DLD1 (cell line): Measurements from ENCODE around the gene LZTS2.

Source experiments
- in situ Hi-C: cut with HindIII; loops from 2 replicates; pipeline ENCODE4 v1.10.0; 2017; ENCODE audit warnings: low sequenced_read_pairs

LZTS2 gene

GRCh38 chr10:101012525-101013364 lies 13.1 kb downstream of the LZTS2 start:
- in situ Hi-C loops = no loop called here

- in situ Hi-C loops = no loop called here
Measured at GRCh38 chr10:101013365-101013825, 13.8 kb downstream of the LZTS2 start.

DNA sequence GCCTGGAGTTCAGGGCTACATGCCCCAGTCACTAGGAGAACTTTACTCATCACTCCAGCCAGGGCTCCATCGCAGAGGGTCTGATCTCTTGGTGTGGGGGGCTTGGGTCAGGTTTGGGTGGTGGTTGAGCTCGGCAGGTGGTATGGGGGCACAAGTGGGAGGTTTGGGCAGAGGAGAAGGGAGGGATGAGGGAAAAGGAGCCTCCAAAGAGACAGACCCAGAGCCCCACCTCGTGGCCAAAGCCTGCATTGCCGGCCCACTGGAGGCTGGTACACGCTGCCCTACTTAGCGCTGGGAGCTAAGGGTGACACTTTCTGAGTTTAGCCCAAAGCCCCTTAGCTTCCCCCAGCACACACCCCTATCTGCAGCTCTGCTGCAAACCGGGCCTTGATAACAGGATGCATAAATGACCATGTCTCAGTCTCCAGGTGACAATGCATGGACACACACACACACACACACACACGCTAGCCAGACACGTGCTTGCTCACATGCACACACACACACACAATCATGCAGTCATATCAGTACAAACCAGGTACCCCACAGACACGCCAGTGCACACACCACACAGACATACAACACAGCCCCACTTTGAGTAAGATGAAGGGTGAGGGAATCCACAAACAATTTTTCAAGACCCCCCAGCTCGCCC lies 14.7 kb downstream of the LZTS2 start:
- in situ Hi-C loops = no loop called here

- in situ Hi-C loops = no loop called here
Measured at GRCh38 chr10:101014966-101015581, 15.5 kb downstream of the LZTS2 start.

GRCh38 chr10:101015582-101015973 lies 16.0 kb downstream of the LZTS2 start:
- in situ Hi-C loops = no loop called here

- in situ Hi-C loops = no loop called here
Measured at GRCh38 chr10:101016814-101017213, 17.2 kb downstream of the LZTS2 start.

DNA sequence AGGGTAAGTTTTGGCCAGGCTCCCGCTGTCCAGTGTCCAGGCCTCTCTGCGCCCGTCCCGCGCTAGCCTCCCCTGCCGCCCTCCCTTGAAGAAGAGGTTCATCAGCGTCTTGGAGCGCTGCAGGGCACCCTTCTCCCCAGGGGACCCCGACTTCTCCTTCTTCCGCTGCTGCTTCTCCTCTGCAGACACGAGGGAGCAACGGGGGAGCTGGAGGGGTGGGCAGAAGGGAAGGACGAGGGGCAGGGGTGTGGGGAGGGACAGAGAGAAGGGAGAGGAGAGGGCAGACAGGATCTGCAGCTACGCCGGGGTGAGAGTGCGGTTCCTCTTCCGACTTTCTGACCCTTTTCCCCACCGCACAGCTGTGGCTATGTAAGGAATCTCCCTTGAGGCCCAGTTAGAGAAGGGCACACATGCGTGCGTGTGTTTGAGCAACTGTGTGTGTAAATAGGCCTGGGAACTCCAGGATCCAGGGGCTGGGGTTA lies 18.6 kb downstream of the LZTS2 start:
- in situ Hi-C loops = no loop called here

GRCh38 chr10:101018600-101019439 lies 19.2 kb downstream of the LZTS2 start:
- in situ Hi-C loops = no loop called here

GRCh38 chr10:101019440-101019703 lies 19.8 kb downstream of the LZTS2 start:
- in situ Hi-C loops = no loop called here

- in situ Hi-C loops = no loop called here
Measured at GRCh38 chr10:101020427-101021075, 20.9 kb downstream of the LZTS2 start.

GRCh38 chr10:101021239-101021638 lies 21.6 kb downstream of the LZTS2 start:
- in situ Hi-C loops = no loop called here

- in situ Hi-C loops = no loop called here
Measured at GRCh38 chr10:101021692-101022251, 22.2 kb downstream of the LZTS2 start.

- in situ Hi-C loops = no loop called here
Measured at GRCh38 chr10:101022967-101023705, 23.5 kb downstream of the LZTS2 start.

GRCh38 chr10:101027106-101027720 lies 27.6 kb downstream of the LZTS2 start:
- in situ Hi-C loops = no loop called here

GRCh38 chr10:101028446-101029337 lies 29.1 kb downstream of the LZTS2 start:
- in situ Hi-C loops = no loop called here

- in situ Hi-C loops = no loop called here
Measured at GRCh38 chr10:101029520-101030295, 30.1 kb downstream of the LZTS2 start.

- in situ Hi-C loops = no loop called here
Measured at GRCh38 chr10:101030496-101031127, 31.0 kb downstream of the LZTS2 start.
